GM18502 (cell line): Measurements from ENCODE around the gene KBTBD6.
A peak's percentile ranks its signal among the peaks of the same experiment; 100 is the strongest.
"Not testable (repeated sequence)": the region's sequence is repeated elsewhere in the genome, so short reads cannot be mapped to it uniquely, and the experiment has no call there.

Experiments
- ATAC-seq: cut with Tn5 transposase; IDR thresholded peaks from one replicate; pipeline ENCODE4 v1.9.1; 2021; ENCODE audit warnings: mild to moderate bottlenecking; ENCODE audit not compliant: unreplicated experiment, poor library complexity

Gene KBTBD6, protein sequence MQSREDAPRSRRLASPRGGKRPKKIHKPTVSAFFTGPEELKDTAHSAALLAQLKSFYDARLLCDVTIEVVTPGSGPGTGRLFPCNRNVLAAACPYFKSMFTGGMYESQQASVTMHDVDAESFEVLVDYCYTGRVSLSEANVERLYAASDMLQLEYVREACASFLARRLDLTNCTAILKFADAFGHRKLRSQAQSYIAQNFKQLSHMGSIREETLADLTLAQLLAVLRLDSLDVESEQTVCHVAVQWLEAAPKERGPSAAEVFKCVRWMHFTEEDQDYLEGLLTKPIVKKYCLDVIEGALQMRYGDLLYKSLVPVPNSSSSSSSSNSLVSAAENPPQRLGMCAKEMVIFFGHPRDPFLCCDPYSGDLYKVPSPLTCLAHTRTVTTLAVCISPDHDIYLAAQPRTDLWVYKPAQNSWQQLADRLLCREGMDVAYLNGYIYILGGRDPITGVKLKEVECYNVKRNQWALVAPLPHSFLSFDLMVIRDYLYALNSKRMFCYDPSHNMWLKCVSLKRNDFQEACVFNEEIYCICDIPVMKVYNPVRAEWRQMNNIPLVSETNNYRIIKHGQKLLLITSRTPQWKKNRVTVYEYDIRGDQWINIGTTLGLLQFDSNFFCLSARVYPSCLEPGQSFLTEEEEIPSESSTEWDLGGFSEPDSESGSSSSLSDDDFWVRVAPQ

DNA sequence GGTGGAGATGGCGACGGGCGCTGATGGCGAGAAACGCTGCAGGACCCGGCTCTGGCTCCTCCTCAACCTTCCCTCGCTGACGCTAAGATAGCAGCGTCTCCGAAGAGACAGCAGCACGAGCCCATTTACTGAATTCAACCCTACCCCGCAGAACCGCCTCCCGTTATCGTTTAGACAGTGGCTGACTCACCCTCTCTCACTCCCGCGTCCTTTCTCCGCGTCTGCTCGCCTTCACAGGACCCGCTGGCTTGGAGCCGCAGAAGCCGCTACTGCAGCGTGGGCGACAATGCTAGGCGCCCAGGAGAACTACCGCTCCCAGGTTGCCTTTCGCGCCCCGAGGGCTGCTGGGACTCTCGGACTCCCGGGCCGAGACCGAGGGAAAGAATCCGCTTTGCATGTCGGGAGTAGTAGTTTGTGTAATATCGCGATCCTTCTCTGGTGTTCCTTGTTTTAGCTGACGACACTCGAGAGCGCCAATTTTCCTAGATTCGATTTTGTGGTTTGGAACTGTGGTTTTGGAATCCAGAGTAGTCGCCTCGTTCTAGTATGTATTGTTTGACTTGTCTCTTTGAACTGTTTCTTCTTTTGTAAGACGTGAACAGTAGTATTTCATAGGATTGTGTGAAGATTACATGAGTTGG lies at the start of gene KBTBD6:
TSS of gene KBTBD6 (minus strand) at position 291 of the 641 bp plus-strand sequence. CDS start 291 bp downstream, outside the sequence.
- ATAC-seq, result peak; percentile 97

DNA sequence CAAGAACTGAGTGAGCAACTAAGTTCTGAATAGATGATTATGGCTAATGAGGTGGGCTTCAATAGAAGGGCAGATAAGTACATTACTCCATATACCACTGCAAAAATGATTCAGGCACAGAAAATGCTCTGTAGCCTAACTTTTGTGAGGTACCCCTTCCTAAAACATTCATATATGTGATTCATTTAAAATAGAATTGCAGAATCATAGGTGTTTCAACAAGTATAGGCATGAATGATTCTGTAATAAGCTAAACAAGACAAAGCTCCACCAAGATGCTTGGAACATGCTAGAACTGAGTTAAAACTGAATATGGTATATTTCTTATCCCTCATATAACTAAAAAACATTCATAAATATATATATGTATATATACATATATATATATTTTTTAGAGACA lies 49.6 kb upstream of the KBTBD6 start:
- ATAC-seq, result no peak

DNA sequence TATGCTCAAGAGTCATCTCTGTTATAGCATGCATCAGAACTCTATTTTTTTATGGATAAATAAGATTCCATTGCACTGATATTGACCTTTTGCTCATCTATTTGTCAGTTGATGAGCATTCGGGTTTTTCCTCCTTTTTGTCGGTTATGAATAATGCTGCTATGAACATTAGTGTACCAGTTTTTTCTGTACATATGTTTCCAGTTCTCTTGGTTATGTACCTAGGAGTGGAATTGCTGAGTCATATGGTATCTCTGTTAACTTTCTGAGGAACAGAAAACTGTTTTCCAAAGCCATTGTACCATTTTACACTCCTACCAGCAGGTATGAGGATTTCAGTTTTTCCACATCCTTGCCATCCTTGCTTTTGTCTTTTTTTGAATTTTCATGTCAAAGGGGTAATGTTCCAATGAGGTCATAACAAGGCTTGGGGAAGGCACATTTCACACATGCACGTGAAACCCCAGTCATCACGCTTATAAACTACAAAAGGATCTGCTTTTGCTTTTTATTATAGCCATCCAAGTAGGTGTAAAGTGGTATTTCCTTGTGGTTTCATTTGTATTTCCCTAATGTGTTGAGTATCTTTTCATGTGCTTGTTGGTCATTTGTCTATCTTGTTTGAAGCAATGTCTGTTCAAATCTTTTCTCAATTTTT lies 47.1 kb upstream of the KBTBD6 start:
- no peak for ATAC-seq

DNA sequence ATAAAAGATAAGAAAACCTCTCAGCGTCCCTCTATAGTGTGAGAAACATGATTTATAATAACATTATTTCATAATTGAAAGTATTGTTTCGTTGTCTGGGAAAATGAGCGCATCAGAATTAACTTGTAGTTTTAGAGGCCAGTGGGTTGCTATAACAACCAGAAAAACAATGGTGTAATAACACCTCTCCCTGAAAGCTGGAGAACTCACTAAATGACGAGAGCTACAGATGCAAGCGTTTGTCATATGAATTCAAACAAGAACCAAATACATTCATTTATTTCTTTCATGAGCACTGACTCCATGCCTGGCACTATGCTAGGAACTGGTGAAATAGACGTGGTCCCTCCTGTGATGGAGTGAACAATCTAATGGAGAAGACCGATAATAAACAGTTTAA lies 45.4 kb upstream of the KBTBD6 start:
- ATAC-seq, result no peak

DNA sequence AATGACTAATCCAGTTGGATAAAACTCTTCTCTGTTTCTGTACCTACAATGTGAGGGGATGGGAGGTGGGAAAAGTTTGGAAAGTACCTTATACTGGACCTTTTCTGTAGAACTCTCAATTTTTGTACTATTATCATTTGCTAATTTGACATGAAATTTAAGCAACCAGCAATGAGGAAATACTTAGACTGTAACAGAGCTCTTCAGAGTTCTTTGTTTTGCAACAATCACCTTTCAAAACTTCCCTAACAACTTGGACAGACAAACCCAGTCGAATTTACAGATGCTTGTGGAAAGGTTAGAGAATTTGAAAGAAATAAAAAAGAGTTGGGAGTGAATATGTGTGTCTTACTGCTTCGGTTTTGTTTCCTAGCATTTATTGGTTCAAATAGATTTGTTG lies 45.0 kb upstream of the KBTBD6 start:
- no peak for ATAC-seq

DNA sequence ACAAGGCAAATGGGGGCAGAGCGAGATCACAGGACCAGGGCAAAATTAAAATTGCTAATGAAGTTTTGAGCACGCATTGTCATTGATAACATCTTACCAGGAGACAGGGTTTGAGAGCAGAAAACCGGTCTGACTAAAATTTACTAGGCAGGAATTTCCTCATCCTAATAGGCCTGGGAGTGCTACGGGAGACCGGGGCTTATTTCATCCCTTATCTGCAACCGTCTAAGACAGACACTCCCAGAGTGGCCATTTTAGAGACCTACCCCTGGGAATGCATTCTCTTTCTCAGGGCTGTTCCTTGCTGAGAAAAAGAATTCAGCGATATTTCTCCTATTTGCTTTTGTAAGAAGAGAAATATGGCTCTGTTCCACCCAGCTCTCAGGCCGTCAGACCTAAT lies 43.0 kb upstream of the KBTBD6 start:
- not testable (repeated sequence) for ATAC-seq

DNA sequence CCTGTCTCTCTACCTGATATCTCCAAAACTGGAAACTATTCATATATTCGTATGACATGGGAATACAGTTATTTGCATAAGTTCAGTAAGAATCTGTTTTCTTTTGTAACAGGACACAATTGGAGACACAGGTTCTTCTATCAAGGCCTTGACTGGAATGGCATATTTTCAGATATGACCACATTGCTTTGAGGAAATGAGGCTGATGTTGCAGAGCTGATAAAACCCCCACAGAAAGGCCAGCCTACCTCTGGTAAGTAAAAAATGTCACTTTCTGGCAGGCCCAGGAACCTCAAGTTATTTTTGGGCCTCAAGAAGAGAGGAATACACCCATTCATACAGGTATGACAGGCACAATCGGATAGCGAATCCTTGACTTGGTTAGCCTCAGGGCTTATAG lies 29.5 kb upstream of the KBTBD6 start:
- ATAC-seq, result no peak

DNA sequence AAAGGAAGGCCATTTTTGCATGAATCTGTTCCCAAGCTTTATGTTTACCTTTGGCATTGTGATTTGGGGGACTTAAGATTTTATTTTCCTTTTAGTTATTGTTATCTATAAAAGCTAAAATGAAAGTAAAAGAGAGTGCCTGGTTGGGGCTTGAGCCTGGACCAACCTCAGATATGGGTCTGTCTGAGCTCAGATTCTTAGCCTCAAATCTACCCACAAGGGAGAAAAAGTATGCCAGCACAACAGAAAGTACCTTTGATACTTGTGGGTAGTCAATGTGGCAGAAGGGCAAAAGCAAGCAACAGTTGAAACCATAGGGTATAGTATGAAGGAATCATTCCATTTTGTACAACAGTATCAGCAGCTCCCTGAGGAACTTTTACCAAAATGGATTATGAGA lies 26.6 kb upstream of the KBTBD6 start:
- ATAC-seq, result no peak

DNA sequence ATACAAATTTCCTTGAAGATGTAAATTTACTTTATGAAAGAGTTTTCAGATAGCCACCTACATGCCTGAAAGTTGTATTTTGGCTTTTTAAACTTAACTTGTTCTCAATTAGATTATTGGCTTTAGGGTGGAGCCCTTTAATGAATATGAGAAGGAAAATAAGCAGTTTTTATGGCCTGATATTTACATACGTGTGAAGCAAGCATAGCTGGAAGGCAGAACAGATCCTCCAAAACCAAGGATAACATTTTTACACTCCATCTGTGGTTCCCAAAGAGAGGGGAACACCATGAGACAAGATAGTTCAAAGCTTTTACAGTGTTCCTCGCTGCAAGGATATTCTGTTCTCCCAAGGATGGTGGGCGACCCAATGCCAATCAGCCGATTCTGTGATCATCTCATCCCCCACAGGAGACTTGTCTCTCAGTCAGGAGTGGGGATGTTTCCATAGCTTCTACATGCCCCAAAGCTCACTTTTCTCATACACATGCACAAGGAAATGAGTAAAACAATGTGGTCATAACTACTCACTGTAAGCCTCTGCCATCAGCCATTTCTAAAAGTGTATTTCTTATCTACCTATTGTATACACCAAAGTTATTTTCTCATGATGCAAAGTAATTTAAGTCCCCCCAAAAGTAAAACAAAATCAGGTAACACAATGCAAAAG lies 24.6 kb upstream of the KBTBD6 start:
- no peak for ATAC-seq

DNA sequence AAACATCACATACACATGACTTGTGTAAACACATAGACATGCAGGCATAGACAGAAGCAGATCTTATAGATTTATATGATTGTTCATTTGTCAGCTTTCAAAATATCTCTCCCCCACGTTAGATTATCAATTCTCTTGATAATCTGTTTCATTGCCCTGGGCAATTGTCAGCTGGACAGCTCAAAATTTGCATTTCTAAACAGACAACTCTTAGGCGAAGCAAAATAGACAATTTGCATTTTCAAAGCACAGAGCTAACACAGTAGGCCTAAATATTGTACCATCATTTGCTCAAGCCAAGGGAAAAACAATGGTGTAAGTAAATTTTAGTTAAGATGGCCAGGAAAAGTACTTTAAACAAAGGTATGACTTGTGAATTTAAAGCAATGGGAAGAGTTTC lies 24.0 kb upstream of the KBTBD6 start:
- no peak for ATAC-seq

DNA sequence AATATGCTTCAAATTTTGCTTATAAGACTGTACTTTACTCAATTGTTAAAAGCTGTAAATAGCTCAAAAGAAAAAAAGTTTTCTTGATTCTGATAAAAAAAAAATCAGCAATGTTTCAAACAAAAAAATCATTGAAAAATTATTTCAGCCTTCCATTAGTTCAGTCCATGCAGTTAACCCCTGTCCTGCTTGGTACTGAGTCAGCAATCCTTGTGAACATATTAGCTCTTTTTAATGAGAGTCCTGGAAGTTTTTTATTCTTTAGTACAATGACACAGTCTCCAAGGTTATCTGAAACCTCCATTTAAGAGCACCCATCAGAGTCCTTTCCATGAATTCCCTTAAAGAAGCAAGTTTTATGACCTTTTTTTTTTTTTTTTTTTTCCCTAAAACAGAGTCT lies 21.4 kb upstream of the KBTBD6 start:
- no peak for ATAC-seq

DNA sequence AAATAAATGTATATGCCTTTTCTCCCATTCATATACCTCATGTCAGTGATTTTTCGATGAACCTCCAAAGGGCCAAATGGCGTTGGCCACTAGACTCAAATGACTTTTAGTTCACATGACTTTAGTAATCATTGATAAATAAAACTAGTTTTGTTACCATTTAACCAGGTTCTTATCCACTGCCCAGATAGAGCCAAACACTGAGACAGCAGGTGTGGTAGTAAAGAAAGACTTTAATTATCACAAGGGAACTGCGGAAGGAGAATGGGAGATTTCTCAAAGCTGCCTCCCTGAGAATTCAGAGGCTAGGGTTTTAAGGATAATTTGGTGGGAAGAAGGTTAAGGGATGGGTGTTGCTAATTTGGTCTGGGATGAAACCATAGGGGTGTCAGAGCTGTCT lies 19.4 kb upstream of the KBTBD6 start:
- ATAC-seq, result no peak

DNA sequence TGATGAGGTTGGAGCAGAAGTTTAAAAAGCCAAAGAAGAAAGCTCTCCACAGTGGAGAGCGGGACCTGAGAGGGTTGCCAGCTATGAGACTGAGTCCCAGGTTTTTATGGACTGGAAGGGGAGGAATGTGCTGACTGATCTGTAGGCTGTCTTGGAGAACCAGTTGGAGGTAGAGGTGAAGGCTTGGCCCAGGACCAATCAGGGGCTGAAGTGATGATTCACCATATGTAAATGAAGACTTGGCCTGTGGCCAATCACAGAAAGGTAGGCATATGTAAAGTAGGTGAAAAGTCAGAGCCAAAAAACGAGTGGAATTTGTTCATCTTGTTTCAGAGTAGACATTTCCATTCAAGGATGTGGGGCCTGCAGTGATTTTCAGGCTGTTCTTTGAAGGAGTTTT lies 17.5 kb upstream of the KBTBD6 start:
- ATAC-seq, result no peak

DNA sequence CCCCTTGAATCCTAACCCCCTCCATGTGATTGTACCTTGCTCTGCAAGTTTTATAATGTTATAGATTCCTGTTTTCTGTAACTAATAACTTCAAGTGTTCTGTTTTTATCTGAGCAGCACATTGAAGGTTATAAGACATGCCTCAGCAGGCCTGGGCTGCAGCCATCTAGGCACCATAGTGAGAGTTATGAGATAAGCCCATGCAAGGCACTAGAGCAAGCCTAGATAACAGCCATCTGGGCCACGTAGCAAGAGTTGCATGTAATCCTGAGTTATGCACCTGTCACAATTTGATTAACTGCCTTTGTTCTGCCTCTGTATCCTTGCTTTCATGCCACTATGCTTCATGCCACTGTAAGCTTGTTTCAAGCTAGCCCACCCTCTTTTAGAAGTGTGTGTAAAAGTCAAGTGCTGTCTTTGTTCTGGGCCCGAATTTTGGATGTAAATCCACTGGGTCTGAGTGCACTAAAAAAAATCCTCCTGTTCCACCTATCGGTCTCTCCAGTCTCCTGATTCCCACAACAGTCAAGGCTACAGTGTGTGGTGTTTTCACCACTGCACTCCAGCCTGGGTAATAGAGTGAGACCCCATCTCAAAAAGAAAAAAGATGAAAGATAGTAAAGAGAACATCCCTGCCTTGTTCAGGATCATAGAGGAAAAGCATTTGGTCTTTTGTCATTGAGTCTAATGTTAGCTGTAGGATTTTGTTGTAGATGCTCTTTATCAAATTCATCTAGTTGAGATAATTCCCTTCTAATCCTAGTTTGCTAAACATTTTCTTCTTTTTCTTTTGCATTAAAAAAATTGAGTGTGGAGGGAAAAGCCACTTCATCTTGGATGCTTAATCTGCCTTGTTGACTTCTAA lies 16.0 kb upstream of the KBTBD6 start:
- no peak for ATAC-seq

DNA sequence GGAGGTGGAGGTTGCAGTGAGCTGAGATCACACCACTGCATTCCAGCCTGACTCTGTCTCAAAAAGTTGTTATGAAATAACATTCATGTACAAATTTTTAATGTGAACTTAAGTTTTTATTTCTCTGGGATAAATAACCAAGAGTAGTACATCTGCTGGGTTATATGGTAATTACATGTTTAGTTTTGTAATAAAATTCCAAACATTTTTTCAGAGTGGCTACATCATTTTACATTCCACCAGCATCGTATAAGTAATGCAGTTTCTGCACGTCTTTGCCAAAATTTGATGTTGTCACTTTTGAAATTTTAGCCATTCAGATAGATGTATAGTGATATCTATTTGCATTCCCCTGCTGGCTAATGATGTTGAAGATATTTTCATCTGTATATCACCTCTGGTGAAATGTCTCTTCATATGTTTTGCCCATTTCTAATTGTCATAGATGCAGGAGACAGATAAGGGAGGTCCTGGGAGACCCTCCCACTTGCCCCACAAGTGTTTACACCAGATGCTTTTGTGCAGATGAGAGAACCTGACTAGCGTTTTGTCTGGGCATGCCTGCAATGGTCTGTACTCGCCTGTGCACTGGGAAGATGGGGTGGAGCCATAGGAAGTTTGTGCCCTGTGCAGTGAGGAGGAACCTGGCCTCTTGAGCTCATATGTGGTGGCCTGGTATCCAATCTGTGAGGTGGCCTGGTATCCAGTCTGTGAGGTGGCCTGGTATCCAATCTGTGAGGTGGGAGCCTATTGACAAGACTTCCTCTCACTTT lies 12.7 kb upstream of the KBTBD6 start:
- ATAC-seq, result no peak

DNA sequence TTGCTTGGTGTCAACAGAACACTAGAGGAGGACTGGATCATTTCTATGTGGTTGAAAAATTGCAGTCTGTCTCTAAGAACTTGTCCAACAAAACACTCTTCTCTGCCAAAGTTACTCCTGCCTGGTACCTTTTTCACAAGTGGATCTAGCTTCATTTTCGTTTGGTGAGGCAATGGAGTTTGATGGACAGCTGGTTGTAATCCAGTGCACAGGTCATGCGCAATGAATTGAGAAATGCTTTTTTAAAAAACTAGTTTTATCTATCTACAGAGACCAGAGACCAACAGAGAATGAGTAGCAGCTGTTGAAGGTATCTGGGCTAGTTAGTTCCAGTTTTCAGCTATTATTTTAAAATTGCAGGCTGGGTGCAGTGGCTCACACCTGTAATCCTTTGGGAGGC lies 12.0 kb upstream of the KBTBD6 start:
- no peak for ATAC-seq

DNA sequence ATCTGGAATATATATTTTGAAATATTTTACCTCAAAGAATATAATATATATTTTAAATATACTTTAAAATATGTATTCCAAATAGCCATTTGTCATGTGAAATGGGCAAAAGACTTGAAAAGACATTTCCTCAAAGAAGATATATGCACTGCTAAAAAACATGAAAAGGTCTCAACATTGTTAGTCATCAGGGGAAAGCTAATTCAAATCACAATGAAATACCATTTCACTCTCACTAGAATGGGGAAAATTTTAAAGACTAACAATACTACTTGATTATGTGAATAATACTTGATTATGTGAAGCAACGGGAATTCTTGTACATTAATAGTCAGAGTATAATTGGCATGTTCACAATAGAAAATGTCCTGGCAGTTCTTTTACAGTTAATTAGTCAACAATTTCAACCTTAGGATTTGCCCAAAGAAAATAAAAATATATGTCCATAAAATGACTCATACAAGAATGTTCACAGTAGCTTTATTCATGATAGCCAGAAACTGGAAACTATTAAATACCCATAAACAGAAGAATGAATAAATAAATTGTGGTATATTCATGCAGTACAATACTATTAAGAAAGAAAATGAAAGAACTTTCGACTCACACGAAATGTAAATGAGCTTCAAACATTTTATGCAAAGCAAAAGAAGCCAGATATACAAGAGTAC lies 6.8 kb upstream of the KBTBD6 start:
- no peak for ATAC-seq

DNA sequence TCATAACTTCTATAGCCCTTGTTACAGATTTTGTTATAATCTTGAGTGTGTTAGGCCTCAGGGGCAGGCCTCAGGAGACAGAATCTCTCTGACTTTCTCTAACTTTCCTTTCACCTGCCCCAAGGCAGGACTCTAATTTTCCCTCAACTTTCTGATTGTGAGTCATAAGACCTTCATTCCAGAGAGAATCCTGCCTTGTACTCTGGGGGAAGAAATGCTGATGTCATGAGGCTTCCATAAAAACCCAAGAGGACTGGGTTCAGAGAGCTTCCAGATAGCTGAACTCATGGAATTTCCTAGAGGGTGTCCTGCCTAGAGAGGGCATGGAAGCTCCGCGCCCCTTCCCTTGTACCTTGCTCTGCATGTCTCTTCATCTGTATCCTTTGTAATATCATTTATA lies 5.3 kb upstream of the KBTBD6 start:
- ATAC-seq, result no peak
